Suppressor macrophage treated with lipopolysaccharide for 4 hours (primary cell): ENCODE measurements around the gene TM4SF20.

ENCODE experiments used
- DNase-seq: peaks from one replicate; pipeline ENCODE4 v3.0.0-alpha.2; 2020

Gene TM4SF20

DNA sequence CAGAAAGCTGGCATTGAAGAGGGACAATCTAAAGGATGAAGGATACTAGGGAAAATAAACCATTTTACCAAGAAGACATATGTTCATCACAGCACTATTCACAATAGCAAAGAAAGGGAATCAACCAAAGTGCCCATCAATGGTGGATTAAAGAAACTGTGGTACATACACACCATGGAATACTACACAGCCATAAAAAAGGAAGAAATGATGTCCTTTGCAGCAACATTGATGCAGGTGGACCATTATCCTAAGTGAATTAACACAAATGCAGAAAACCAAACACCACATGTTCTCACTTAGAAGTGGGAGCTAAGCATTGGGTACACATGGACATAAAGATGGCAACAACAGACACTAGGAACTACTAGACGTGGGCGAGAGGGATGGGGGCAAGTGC lies 61.3 kb downstream of the TM4SF20 start:
- DNase-seq: no peak

DNA sequence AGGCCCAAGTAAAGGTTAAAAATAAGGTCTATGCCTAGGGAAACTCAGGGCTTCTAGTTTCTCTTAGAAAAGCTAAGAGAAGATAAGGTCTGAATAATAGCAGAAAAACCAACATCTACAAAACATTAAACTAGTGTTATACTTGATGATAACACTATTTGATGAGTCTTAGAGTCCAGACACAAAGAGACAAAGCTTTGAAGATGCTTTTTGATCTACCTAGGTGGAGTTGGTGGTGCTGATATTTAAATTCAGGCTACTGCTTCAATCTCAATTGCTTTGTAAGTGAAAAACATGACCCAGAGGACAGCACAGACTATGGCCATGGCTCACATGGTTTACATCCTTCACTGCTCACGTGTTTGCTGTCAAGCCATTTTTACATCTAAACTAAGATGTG lies 65.8 kb downstream of the TM4SF20 start:
- no peak for DNase-seq

DNA sequence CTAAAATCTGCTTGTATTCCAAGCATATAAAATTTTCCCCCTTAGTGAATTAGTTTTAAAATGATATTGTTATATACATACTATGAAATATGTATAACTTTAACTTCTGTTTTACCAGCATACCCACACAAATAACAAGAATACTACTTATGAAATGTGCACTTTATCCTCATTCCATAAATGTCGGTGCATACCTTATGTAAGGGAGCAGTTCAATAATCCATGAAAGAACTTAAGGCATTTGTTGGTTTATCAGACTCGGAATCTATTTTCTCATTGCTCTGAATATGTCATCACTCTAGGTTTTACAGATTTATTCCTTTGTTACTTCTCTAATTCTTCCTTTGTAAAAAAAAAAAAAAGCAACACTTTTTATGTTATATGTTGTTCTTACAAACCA lies 66.5 kb downstream of the TM4SF20 start:
- DNase-seq: no peak
